ENCODE data around the gene NBAS. TPM values are rescaled to one million over a fixed set of nuclear protein-coding genes. Genes with fewer than 3 reads are reported as not detected.

NBAS gene
- total and polyA plus RNA-seq, 2 donors (not counting 1 experiment from before 2014, with no cell fraction given) = 27.0 to 124 TPM

DNA sequence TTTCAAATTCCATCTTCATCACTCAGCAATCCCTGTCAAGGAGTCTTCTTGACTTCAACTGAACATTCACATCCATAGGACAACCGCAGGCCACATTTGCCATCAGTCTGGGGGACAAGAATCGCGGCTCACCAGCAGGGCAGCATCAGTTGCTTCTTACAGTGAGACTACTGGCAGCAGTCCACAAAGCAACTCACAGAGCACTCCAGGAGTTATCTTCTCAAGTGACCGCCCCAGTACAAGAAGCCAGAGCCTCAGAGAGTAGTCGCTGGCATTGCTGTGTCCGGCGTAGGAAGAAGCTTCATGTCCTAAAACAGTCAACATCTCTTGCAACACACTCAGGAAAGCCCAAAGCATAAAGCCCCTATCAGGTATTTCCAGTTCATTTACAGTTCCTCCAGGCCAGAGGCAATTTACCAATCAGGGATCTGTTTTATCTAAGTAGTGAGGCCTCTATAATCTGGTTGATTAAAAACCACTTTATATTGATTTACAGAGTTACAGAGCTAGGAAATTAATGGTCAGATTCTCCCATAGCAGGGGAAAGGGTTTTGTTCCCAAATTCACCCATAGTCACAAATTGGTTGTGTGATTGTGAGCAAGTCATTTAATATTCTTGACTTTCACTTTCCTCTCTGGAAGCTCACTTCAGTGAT, 177.3 kb downstream of the NBAS start:
- Histone ChIP-seq H3K4me1 (ENCODE audit: control insufficient read depth, extremely low read depth, insufficient read depth, low read length) (no peaks in the 10 kb centered on the region), H2AFZ (ENCODE audit: low read length) (no peak overlapping the region), H3K27ac (ENCODE audit: insufficient read depth, low read length) (no peak overlapping the region), H3K27me3 (ENCODE audit: control insufficient read depth, insufficient read depth, low read length) (no peaks in the 10 kb centered on the region), H4K20me1 (ENCODE audit: control insufficient read depth, extremely low read depth, insufficient read depth, low read length) (no peaks in the 10 kb centered on the region), H3K4me3 (replicated peaks in 1 of 4; ENCODE audit: control extremely low read depth in 1 of 4, insufficient read depth in 1 of 4, low read depth in 3 of 4, low read length in 4 of 4) (no peak overlapping the region), H3K4me2 (ENCODE audit: extremely low read depth, insufficient read depth, low read length) (no peak overlapping the region), H3K79me2 (ENCODE audit: control insufficient read depth, insufficient read depth, low read length) (no peaks in the 10 kb centered on the region), H3K9me3 (ENCODE audit: control insufficient read depth, insufficient read depth, low read depth, low read length) (no peaks in the 10 kb centered on the region), H3K9ac (ENCODE audit: insufficient read depth, low read length) (no peak overlapping the region), H3K36me3 (ENCODE audit: control insufficient read depth, insufficient read depth, low read length) (peaks cover 1% of the 10 kb centered on the region)
- TF ChIP-seq, protein P1, sequence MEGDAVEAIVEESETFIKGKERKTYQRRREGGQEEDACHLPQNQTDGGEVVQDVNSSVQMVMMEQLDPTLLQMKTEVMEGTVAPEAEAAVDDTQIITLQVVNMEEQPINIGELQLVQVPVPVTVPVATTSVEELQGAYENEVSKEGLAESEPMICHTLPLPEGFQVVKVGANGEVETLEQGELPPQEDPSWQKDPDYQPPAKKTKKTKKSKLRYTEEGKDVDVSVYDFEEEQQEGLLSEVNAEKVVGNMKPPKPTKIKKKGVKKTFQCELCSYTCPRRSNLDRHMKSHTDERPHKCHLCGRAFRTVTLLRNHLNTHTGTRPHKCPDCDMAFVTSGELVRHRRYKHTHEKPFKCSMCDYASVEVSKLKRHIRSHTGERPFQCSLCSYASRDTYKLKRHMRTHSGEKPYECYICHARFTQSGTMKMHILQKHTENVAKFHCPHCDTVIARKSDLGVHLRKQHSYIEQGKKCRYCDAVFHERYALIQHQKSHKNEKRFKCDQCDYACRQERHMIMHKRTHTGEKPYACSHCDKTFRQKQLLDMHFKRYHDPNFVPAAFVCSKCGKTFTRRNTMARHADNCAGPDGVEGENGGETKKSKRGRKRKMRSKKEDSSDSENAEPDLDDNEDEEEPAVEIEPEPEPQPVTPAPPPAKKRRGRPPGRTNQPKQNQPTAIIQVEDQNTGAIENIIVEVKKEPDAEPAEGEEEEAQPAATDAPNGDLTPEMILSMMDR (conservative IDR thresholded peaks at IDR 0.05 in 1 of 2, IDR thresholded peaks at IDR 0.05 in 1 of 2; ENCODE audit: low read depth in 1 of 2, low read length in 2 of 2) = no peak
- no peak for TF ChIP-seq EZH2 (IDR thresholded peaks at IDR 0.05; ENCODE audit: low read length, missing control alignments)
- no peak for DNase-seq (ENCODE audit: low read depth in 2 of 2)

DNA sequence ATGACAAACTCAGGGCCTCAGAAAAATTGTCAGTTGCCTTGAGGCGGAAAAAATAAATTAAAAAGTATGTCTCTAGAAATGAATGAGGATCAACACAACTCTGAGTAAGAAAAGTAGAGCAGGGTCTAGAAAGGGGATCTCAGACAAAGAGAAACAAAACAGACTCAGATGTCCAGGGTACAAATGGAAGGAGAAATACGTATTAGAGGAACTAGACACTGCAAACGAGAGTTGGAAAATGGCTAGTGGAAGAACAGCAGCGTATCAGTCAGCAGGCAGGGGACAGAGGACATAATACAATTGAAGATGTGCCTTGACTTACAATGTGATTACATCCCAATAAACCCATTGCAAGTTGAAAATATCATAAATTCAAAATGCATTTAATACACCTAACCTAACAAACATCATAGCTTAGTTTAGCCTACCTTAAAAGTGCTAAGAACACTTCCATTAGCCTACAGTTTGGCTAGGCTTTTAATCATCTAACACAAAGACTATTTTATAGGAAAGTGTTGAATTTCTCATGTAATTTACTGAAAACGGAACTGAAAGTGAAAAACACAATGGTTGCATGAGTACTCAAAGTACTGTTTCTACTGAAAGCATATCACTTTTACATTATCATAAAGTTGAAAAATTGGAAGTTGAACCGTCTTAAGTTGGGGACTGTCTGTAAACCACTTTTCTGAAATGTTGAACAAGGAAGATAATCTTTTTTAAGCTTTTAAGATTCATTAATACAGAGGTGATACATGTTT, 182.8 kb downstream of the NBAS start:
- H4K20me1 ChIP-seq (ENCODE audit: control insufficient read depth, extremely low read depth, insufficient read depth, low read length) = no peaks in the 10 kb centered on the region
- DNase-seq (ENCODE audit: low read depth in 2 of 2) = no peak
- no peak for TF ChIP-seq EZH2 (IDR thresholded peaks at IDR 0.05; ENCODE audit: low read length, missing control alignments)
- TF ChIP-seq, protein P1 (conservative IDR thresholded peaks at IDR 0.05 in 1 of 2, IDR thresholded peaks at IDR 0.05 in 1 of 2; ENCODE audit: low read depth in 1 of 2, low read length in 2 of 2) = no peak
- peaks cover 3% of the 10 kb centered on the region for H3K36me3 ChIP-seq (ENCODE audit: control insufficient read depth, insufficient read depth, low read length)
- no peaks in the 10 kb centered on the region for H3K27me3 ChIP-seq (ENCODE audit: control insufficient read depth, insufficient read depth, low read length)
- no peaks in the 10 kb centered on the region for H3K9me3 ChIP-seq (ENCODE audit: control insufficient read depth, insufficient read depth, low read depth, low read length)
- H3K27ac ChIP-seq (ENCODE audit: insufficient read depth, low read length) = no peak overlapping the region
- no peak overlapping the region for H3K9ac ChIP-seq (ENCODE audit: insufficient read depth, low read length)
- H3K4me1 ChIP-seq (ENCODE audit: control insufficient read depth, extremely low read depth, insufficient read depth, low read length) = no peaks in the 10 kb centered on the region
- H3K79me2 ChIP-seq (ENCODE audit: control insufficient read depth, insufficient read depth, low read length) = no peaks in the 10 kb centered on the region
- no peak overlapping the region for H3K4me2 ChIP-seq (ENCODE audit: extremely low read depth, insufficient read depth, low read length)
- no peak overlapping the region for H2AFZ ChIP-seq (ENCODE audit: low read length)
- no peak overlapping the region for H3K4me3 ChIP-seq (replicated peaks in 1 of 4; ENCODE audit: control extremely low read depth in 1 of 4, insufficient read depth in 1 of 4, low read depth in 3 of 4, low read length in 4 of 4)

- Histone ChIP-seq H3K27ac (ENCODE audit: insufficient read depth, low read length) (no peak overlapping the region), H3K36me3 (ENCODE audit: control insufficient read depth, insufficient read depth, low read length) (peaks cover 3% of the 10 kb centered on the region), H3K4me2 (ENCODE audit: extremely low read depth, insufficient read depth, low read length) (no peak overlapping the region), H3K9me3 (ENCODE audit: control insufficient read depth, insufficient read depth, low read depth, low read length) (no peaks in the 10 kb centered on the region), H4K20me1 (ENCODE audit: control insufficient read depth, extremely low read depth, insufficient read depth, low read length) (no peaks in the 10 kb centered on the region), H3K27me3 (ENCODE audit: control insufficient read depth, insufficient read depth, low read length) (no peaks in the 10 kb centered on the region), H3K9ac (ENCODE audit: insufficient read depth, low read length) (no peak overlapping the region), H3K79me2 (ENCODE audit: control insufficient read depth, insufficient read depth, low read length) (no peaks in the 10 kb centered on the region), H3K4me1 (ENCODE audit: control insufficient read depth, extremely low read depth, insufficient read depth, low read length) (no peaks in the 10 kb centered on the region), H3K4me3 (replicated peaks in 1 of 4; ENCODE audit: control extremely low read depth in 1 of 4, insufficient read depth in 1 of 4, low read depth in 3 of 4, low read length in 4 of 4) (no peak overlapping the region), H2AFZ (ENCODE audit: low read length) (no peak overlapping the region)
- DNase-seq (ENCODE audit: low read depth in 2 of 2) = no peak
- TF ChIP-seq, protein P1 (conservative IDR thresholded peaks at IDR 0.05 in 1 of 2, IDR thresholded peaks at IDR 0.05 in 1 of 2; ENCODE audit: low read depth in 1 of 2, low read length in 2 of 2) = no peak
- no peak for TF ChIP-seq EZH2 (IDR thresholded peaks at IDR 0.05; ENCODE audit: low read length, missing control alignments)
These were observed 183.9 kb downstream of the NBAS start for GRCh38 chr2:15377202-15377601.
